ENCODE data around the gene DNTT. TPM values are rescaled to one million over a fixed set of nuclear protein-coding genes. Genes with fewer than 3 reads are reported as not detected.

DNTT gene
- total RNA-seq, 1 donor from 2014 or later: not detected

GRCh38 chr10:96371356-96371755, 67.1 kb downstream of the DNTT start:
- Mint-ChIP-seq H3K4me3 (ENCODE audit: unreplicated experiment) (no peak overlapping the region), H3K4me1 (ENCODE audit: low read depth, unreplicated experiment) (peaks cover 10% of the 10 kb centered on the region), H3K36me3 (ENCODE audit: unreplicated experiment) (no peaks in the 10 kb centered on the region), H3K27ac (ENCODE audit: unreplicated experiment) (no peak overlapping the region), H3K9me3 (ENCODE audit: unreplicated experiment) (peaks cover 4% of the 10 kb centered on the region), H3K27me3 (ENCODE audit: unreplicated experiment) (no peaks in the 10 kb centered on the region)
- no peak for DNase-seq
- TF ChIP-seq CTCF (IDR thresholded peaks at IDR 0.05; ENCODE audit: partially characterized antibody, unreplicated experiment): no peak

GRCh38 chr10:96374004-96374403, 69.8 kb downstream of the DNTT start:
- Mint-ChIP-seq H3K27me3 (ENCODE audit: unreplicated experiment) (no peaks in the 10 kb centered on the region), H3K4me3 (ENCODE audit: unreplicated experiment) (peak overlapping the region; percentile 35), H3K36me3 (ENCODE audit: unreplicated experiment) (no peaks in the 10 kb centered on the region), H3K9me3 (ENCODE audit: unreplicated experiment) (peaks cover 4% of the 10 kb centered on the region), H3K27ac (ENCODE audit: unreplicated experiment) (no peak overlapping the region), H3K4me1 (ENCODE audit: low read depth, unreplicated experiment) (peaks cover 10% of the 10 kb centered on the region)
- TF ChIP-seq CTCF (IDR thresholded peaks at IDR 0.05; ENCODE audit: partially characterized antibody, unreplicated experiment): no peak
- DNase-seq: no peak

- no peak overlapping the region for H3K27ac Mint-ChIP-seq (ENCODE audit: unreplicated experiment)
- peaks cover 4% of the 10 kb centered on the region for H3K9me3 Mint-ChIP-seq (ENCODE audit: unreplicated experiment)
- DNase-seq: peak; percentile 39
- peaks cover 10% of the 10 kb centered on the region for H3K4me1 Mint-ChIP-seq (ENCODE audit: low read depth, unreplicated experiment)
- no peak for TF ChIP-seq CTCF (IDR thresholded peaks at IDR 0.05; ENCODE audit: partially characterized antibody, unreplicated experiment)
- no peaks in the 10 kb centered on the region for H3K27me3 Mint-ChIP-seq (ENCODE audit: unreplicated experiment)
- no peaks in the 10 kb centered on the region for H3K36me3 Mint-ChIP-seq (ENCODE audit: unreplicated experiment)
- peak overlapping the region; percentile 63 for H3K4me3 Mint-ChIP-seq (ENCODE audit: unreplicated experiment)
These were observed 70.4 kb downstream of the DNTT start for GRCh38 chr10:96374639-96374984.

- peaks cover 10% of the 10 kb centered on the region for H3K4me1 Mint-ChIP-seq (ENCODE audit: low read depth, unreplicated experiment)
- no peaks in the 10 kb centered on the region for H3K27me3 Mint-ChIP-seq (ENCODE audit: unreplicated experiment)
These were observed 71.0 kb downstream of the DNTT start for GRCh38 chr10:96374985-96375830.

More at GRCh38 chr10:96374985-96375830, 71.0 kb downstream of the DNTT start:
- Mint-ChIP-seq H3K9me3 (ENCODE audit: unreplicated experiment) (peaks cover 2% of the 10 kb centered on the region), H3K27ac (ENCODE audit: unreplicated experiment) (no peak overlapping the region), H3K36me3 (ENCODE audit: unreplicated experiment) (no peaks in the 10 kb centered on the region), H3K4me3 (ENCODE audit: unreplicated experiment) (peak overlapping the region; percentile 63)
- DNase-seq: peak; percentile 92
- peak; percentile 88 for TF ChIP-seq CTCF (IDR thresholded peaks at IDR 0.05; ENCODE audit: partially characterized antibody, unreplicated experiment)

All from glutamatergic neuron (in vitro differentiated cells).